Panc1 (cell line): ENCODE results near the gene WIZ. TPM values are rescaled to one million over a fixed set of nuclear protein-coding genes. Genes with fewer than 3 reads are reported as not detected.

ENCODE experiments used
- ATAC-seq: fragments of 200-7000 bp; cut with Tn5 transposase; 2 replicates; pipeline ENCODE4 v1.9.1; 2020; ENCODE audit warnings: mild to moderate bottlenecking, moderate library complexity
- BruUV-seq: library from RNA; stranded (reverse); fragments of 400-500 nt; replicated peaks from 2 replicates; lab custom pipeline; 2021; lab: Mats Ljungman, UMichigan
- CTCF ChIA-PET: fragments of 300-600 bp; sonication (Branson Sonifier 250); formaldehyde crosslinking; loops from one replicate; lab custom pipeline; 2022; ENCODE audit warnings: antibody characterized with exemption; lab: Charles Lee
- POLR2A ChIA-PET: fragments of 300-600 bp; sonication (Branson Sonifier 250); formaldehyde crosslinking; loops from one replicate; lab custom pipeline; 2022; ENCODE audit warnings: antibody characterized with exemption; lab: Charles Lee
- DNase-seq: peaks from one replicate; pipeline ENCODE4 v3.0.0-alpha.2; 2010; ENCODE audit warnings: low read depth, low spot score
- H3K27ac ChIP-seq: 2 replicates; pipeline ENCODE4 v1.5.1; 2011; ENCODE audit warnings: mild to moderate bottlenecking, low read length, inconsistent platforms
- H3K27me3 ChIP-seq: fragments of 200-500 bp; sonication (Bioruptor generic); 2 replicates; pipeline ENCODE4 v1.6.0; 2014; ENCODE audit warnings: low read length, inconsistent platforms; ENCODE audit not compliant: control insufficient read depth, insufficient read depth
- H3K36me3 ChIP-seq: fragments of 200-500 bp; sonication (Bioruptor generic); 2 replicates; pipeline ENCODE4 v1.5.1; 2014; ENCODE audit warnings: inconsistent platforms, mild to moderate bottlenecking, low read length, moderate library complexity; ENCODE audit not compliant: control insufficient read depth, insufficient read depth
- H3K4me1 ChIP-seq: 2 replicates; pipeline ENCODE4 v1.5.1; 2011; ENCODE audit warnings: inconsistent platforms, mild to moderate bottlenecking, low read length, moderate library complexity; ENCODE audit not compliant: control insufficient read depth, insufficient read depth
- H3K4me3 ChIP-seq, 2 experiments: 2 replicates each; pipeline ENCODE4 v1.5.1; 2011 to 2012; ENCODE audit warnings: low read depth in 2 of 2, low read length in 2 of 2, mild to moderate bottlenecking in 2 of 2, inconsistent platforms in 1 of 2, moderate library complexity in 1 of 2
- H3K9me3 ChIP-seq: fragments of 200-500 bp; sonication (Bioruptor generic); 2 replicates; pipeline ENCODE4 v1.5.1; 2014; ENCODE audit warnings: low read depth, mild to moderate bottlenecking, inconsistent platforms, low read length, moderate library complexity; ENCODE audit not compliant: control insufficient read depth, insufficient read depth
- POLR2AphosphoS5 ChIP-seq: IDR thresholded peaks from 2 replicates; pipeline ENCODE4 v1.6.1; 2012; ENCODE audit warnings: mild to moderate bottlenecking, low read depth, low read length, moderate library complexity
- SIN3A ChIP-seq: IDR thresholded peaks from 2 replicates; pipeline ENCODE4 v1.6.1; 2012; ENCODE audit warnings: low read depth, mild to moderate bottlenecking, low read length, moderate library complexity, borderline replicate concordance; ENCODE audit not compliant: insufficient read depth
- TCF7L2 ChIP-seq: IDR thresholded peaks from 2 replicates; pipeline ENCODE4 v1.6.1; 2011; ENCODE audit warnings: mild to moderate bottlenecking, low read depth, low read length, inconsistent platforms
- in situ Hi-C: cut with HindIII; loops from 2 replicates; pipeline ENCODE4 v1.10.0; 2016; ENCODE audit warnings: low sequenced_read_pairs, low pct_unique_long_range_greater_than_20kb
- intact Hi-C: fragments of 100-400 bp; cut with micrococcal nuclease; formaldehyde crosslinking; loops from one replicate; pipeline ENCODE4 v1.10.0; 2022; ENCODE audit not compliant: unreplicated experiment
- total RNA-seq: library from RNA; stranded (reverse); gene quantifications from one replicate; pipeline ENCODE4 v1.2.1, GENCODE V29; 2021; ENCODE audit not compliant: unreplicated experiment
- TF ChIP-seq, protein P1 (sequence below): fragments of 450-650 bp; IDR thresholded peaks from 2 replicates; pipeline ENCODE4 v1.5.1; 2017; ENCODE audit warnings: mild to moderate bottlenecking
- TF ChIP-seq, protein P2 (sequence below), 2 experiments: IDR thresholded peaks; 2 replicates each; pipeline ENCODE4 v1.6.1; 2011 to 2012; ENCODE audit warnings: low read depth in 2 of 2, control low read depth in 1 of 2, low read length in 1 of 2, mild to moderate bottlenecking in 1 of 2, moderate library complexity in 1 of 2; ENCODE audit not compliant: insufficient read depth in 1 of 2

Gene WIZ
- total RNA-seq, 1 experiment from 2014 or later: 41.9 TPM

DNA sequence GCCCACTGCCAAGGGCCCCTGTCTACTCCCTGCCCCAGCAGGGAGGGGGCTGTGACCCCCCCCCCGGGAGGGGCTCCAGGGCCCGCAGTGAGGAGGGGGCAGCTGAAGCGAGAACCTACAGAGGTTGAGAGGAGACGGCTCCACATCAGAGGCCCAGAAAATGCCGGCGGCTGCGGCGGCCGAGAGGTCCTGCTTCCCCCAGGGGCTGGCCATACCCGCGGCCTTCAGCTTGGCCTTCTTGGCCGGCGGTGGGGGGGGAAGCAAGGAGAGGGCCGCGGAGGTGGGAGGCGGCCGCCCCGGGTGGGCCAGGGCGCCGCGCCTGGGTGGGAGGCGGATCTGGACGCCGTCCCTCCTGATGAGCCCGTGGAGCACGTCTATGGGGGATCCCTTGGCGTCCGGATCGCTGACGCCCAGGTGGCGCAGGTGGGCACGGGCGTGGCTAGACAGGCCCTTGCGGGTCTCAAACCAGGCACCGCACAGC is 21.7 kb downstream of the WIZ start:
- no TSS peak for BruUV-seq
- TF ChIP-seq, protein P1, sequence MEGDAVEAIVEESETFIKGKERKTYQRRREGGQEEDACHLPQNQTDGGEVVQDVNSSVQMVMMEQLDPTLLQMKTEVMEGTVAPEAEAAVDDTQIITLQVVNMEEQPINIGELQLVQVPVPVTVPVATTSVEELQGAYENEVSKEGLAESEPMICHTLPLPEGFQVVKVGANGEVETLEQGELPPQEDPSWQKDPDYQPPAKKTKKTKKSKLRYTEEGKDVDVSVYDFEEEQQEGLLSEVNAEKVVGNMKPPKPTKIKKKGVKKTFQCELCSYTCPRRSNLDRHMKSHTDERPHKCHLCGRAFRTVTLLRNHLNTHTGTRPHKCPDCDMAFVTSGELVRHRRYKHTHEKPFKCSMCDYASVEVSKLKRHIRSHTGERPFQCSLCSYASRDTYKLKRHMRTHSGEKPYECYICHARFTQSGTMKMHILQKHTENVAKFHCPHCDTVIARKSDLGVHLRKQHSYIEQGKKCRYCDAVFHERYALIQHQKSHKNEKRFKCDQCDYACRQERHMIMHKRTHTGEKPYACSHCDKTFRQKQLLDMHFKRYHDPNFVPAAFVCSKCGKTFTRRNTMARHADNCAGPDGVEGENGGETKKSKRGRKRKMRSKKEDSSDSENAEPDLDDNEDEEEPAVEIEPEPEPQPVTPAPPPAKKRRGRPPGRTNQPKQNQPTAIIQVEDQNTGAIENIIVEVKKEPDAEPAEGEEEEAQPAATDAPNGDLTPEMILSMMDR: no peak
- TF ChIP-seq, protein P2, sequence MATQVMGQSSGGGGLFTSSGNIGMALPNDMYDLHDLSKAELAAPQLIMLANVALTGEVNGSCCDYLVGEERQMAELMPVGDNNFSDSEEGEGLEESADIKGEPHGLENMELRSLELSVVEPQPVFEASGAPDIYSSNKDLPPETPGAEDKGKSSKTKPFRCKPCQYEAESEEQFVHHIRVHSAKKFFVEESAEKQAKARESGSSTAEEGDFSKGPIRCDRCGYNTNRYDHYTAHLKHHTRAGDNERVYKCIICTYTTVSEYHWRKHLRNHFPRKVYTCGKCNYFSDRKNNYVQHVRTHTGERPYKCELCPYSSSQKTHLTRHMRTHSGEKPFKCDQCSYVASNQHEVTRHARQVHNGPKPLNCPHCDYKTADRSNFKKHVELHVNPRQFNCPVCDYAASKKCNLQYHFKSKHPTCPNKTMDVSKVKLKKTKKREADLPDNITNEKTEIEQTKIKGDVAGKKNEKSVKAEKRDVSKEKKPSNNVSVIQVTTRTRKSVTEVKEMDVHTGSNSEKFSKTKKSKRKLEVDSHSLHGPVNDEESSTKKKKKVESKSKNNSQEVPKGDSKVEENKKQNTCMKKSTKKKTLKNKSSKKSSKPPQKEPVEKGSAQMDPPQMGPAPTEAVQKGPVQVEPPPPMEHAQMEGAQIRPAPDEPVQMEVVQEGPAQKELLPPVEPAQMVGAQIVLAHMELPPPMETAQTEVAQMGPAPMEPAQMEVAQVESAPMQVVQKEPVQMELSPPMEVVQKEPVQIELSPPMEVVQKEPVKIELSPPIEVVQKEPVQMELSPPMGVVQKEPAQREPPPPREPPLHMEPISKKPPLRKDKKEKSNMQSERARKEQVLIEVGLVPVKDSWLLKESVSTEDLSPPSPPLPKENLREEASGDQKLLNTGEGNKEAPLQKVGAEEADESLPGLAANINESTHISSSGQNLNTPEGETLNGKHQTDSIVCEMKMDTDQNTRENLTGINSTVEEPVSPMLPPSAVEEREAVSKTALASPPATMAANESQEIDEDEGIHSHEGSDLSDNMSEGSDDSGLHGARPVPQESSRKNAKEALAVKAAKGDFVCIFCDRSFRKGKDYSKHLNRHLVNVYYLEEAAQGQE (IDR thresholded peaks at IDR 0.05; ENCODE audit: insufficient read depth in 1 of 2, low read depth in 2 of 2, low read length in 1 of 2): no peak
- TF ChIP-seq SIN3A (no peak), TCF7L2 (no peak), POLR2AphosphoS5 (no peak)
- no peak overlapping the region for H3K27ac ChIP-seq
- no peak overlapping the region for H3K4me3 ChIP-seq
- in situ Hi-C loops (no loop called here), intact Hi-C loops (no loop called here)
- H3K4me1 ChIP-seq: peaks cover 10% of the 10 kb centered on the region; the same call in 1 of the 2 replicates
- ChIA-PET CTCF (no interaction called here), POLR2A (interaction anchor here (0.8 kb wide), 1 partner anchor 194 kb away, joined by 6 read pairs; no protein-coding TSS in a partner anchor)
- H3K36me3 ChIP-seq: peaks cover 5% of the 10 kb centered on the region; the same call in 1 of the 2 replicates
- ATAC-seq: no peak
- no peaks in the 10 kb centered on the region for H3K27me3 ChIP-seq
- H3K9me3 ChIP-seq: no peaks in the 10 kb centered on the region
- DNase-seq: no peak

DNA sequence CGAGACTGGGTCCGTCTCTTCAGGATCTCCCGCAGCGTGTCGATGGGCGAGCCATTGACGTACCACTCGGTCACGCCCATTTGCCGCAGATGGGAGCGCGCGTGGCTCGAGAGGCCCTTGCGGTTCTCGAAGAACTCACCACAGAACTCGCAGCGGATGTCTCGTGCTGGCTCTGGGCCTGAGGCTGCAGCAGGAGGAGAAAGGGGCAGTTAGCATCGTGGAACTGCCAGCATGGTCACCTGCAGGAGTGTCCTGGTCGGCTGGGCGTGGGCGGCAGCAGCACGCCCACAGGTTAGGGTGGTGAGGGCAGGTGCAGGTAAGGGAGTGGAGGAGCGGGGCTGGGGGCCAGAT is 22.4 kb downstream of the WIZ start:
- TF ChIP-seq TCF7L2 (no peak), SIN3A (no peak), POLR2AphosphoS5 (no peak)
- TF ChIP-seq, protein P1: no peak
- TF ChIP-seq, protein P2 (IDR thresholded peaks at IDR 0.05; ENCODE audit: insufficient read depth in 1 of 2, low read depth in 2 of 2, low read length in 1 of 2): no peak
- ATAC-seq: no peak
- Histone ChIP-seq H3K4me1 (peaks cover 10% of the 10 kb centered on the region; the same call in 1 of the 2 replicates), H3K36me3 (peaks cover 5% of the 10 kb centered on the region; the same call in 1 of the 2 replicates), H3K9me3 (no peaks in the 10 kb centered on the region), H3K27ac (no peak overlapping the region), H3K27me3 (no peaks in the 10 kb centered on the region), H3K4me3 (no peak overlapping the region)
- no TSS peak for BruUV-seq
- intact Hi-C loops: no loop called here
- ChIA-PET POLR2A (no interaction called here), CTCF (no interaction called here)
- no peak for DNase-seq
- in situ Hi-C loops: no loop called here
